Left ventricle myocardium inferior (tissue), 1 donor: ENCODE measurements around the gene GPR142. TPM values are rescaled to one million over a fixed set of nuclear protein-coding genes. Genes with fewer than 3 reads are reported as not detected.

Source experiments
- DNase-seq: peaks from one replicate; pipeline ENCODE4 v3.0.0-alpha.2; 2020
- H3K27ac ChIP-seq: fragments of 200-600 bp; replicated peaks from 2 replicates; pipeline ENCODE4 v1.8.0; 2021
- H3K27me3 ChIP-seq: fragments of 200-600 bp; 2 replicates; pipeline ENCODE4 v1.8.0; 2021; ENCODE audit warnings: low read depth
- H3K36me3 ChIP-seq: fragments of 200-600 bp; 2 replicates; pipeline ENCODE4 v1.8.0; 2021
- H3K4me1 ChIP-seq: fragments of 200-600 bp; 2 replicates; pipeline ENCODE4 v1.8.0; 2021
- H3K4me3 ChIP-seq: fragments of 200-600 bp; 2 replicates; pipeline ENCODE4 v1.8.0; 2021; ENCODE audit warnings: mild to moderate bottlenecking, moderate library complexity
- H3K9me3 ChIP-seq: fragments of 200-600 bp; replicated peaks from 2 replicates; pipeline ENCODE4 v1.8.0; 2021
- intact Hi-C: fragments of 100-400 bp; cut with micrococcal nuclease; formaldehyde crosslinking; loops from one replicate; pipeline ENCODE4 v1.11.0; 2022
- total RNA-seq: library from RNA; stranded (reverse); fragmentation: NEBNext Ultra II Directional; extraction: Animal tissue kit (Norgen Biotek cat#: 25700); gene quantifications from one replicate; pipeline ENCODE4 v1.2.1, GENCODE V29; 2021
- TF ChIP-seq, protein P1 (sequence below): fragments of 200-600 bp; IDR thresholded peaks from 2 replicates; pipeline ENCODE4 v1.8.0; 2021; ENCODE audit warnings: antibody characterized with exemption, mild to moderate bottlenecking, borderline replicate concordance
- donor health status: DM: no; HTN: yes; CAD: no; lungs with severe emphysema.

GPR142 gene
- total RNA-seq, 1 donor from 2014 or later: not detected

DNA sequence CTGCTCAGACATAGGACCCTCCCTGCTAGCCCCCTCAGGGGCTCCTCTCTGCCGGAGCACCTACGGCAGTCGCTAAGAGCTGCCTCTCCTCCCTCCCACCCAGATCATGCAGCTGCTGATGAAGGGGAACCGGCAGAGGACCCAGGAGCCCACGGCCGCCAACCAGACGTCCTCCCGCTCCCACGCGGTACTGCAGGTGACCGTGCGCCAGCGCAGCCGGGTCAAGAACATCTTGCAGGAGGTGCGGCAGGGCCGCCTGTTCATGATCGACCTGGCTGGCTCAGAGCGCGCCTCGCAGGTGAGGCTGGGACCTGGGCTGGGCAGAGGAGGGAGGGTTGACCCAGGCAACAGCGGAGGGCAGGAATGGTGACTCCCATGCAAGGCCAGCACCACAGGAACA lies 22.6 kb upstream of the GPR142 start:
- TF ChIP-seq, protein P1, sequence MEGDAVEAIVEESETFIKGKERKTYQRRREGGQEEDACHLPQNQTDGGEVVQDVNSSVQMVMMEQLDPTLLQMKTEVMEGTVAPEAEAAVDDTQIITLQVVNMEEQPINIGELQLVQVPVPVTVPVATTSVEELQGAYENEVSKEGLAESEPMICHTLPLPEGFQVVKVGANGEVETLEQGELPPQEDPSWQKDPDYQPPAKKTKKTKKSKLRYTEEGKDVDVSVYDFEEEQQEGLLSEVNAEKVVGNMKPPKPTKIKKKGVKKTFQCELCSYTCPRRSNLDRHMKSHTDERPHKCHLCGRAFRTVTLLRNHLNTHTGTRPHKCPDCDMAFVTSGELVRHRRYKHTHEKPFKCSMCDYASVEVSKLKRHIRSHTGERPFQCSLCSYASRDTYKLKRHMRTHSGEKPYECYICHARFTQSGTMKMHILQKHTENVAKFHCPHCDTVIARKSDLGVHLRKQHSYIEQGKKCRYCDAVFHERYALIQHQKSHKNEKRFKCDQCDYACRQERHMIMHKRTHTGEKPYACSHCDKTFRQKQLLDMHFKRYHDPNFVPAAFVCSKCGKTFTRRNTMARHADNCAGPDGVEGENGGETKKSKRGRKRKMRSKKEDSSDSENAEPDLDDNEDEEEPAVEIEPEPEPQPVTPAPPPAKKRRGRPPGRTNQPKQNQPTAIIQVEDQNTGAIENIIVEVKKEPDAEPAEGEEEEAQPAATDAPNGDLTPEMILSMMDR: no peak
- Histone ChIP-seq H3K4me3 (no peak overlapping the region), H3K4me1 (no peaks in the 10 kb centered on the region), H3K9me3 (no peaks in the 10 kb centered on the region), H3K27me3 (peaks cover 51% of the 10 kb centered on the region), H3K27ac (no peak overlapping the region), H3K36me3 (no peaks in the 10 kb centered on the region)
- intact Hi-C loops: no loop called here
- DNase-seq: no peak

DNA sequence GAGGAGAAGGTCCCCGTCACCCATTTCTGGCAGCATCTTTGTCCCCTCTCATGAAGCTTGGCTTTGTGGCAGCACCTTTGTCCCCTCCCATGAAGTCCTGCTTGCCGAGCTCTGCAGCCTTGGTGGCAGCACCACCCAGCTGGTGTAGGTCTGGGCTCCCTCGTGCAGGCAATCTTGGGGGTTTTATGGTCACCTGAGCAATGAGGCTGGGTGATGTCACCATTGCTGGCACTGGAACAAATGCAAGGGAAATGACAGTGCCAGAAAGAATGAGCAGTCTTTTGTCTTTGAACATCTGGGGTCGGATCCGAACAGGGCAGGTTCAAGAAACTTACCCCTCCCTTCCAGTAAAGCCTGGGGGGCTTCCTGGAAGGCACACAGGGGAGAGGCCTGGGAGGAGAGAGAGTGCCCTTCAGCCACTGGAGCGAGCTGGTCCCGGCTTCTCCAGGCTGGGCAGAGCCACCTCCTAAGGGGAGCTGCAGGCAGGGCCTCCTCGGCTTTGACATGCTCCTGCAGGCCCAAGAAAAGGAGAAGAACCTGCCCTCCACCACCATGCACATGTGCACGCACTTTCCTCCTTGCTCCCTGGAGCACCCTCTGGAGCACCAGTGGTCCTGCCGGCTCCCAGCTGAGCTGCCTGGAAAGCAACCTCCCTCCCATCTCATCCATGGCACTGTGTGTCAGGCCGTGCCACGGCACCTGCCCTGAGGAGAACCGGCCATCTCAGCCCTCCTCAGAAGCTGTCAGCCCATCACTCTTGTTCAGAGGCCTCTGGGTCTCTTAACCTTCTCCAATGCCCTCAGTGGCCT lies 21.7 kb upstream of the GPR142 start:
- H3K27me3 ChIP-seq: peaks cover 60% of the 10 kb centered on the region
- no peak overlapping the region for H3K27ac ChIP-seq

DNA sequence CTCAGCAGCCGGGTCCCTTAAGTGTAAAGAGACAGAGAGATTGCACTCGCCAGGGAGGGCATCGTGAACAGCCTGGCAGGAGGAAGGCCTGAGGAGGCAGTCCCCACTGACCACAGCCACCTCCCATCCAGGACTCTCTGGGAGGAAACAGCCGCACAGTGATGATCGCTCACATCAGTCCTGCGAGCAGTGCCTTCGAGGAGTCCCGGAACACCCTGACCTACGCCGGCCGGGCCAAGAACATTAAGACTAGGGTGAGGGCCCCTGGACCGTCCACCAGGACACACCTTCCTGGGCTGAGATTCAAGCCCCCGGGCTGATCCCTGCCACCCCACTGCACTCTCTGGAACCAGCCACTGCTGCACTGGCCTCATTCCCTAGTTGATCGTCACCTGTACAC lies 19.7 kb upstream of the GPR142 start:
- no peaks in the 10 kb centered on the region for H3K36me3 ChIP-seq
- no peak overlapping the region for H3K27ac ChIP-seq
- TF ChIP-seq, protein P1: no peak
- intact Hi-C loops: no loop called here
- H3K4me1 ChIP-seq: peaks cover 6% of the 10 kb centered on the region
- no peak for DNase-seq
- no peaks in the 10 kb centered on the region for H3K9me3 ChIP-seq
- peaks cover 68% of the 10 kb centered on the region for H3K27me3 ChIP-seq
- H3K4me3 ChIP-seq: no peak overlapping the region

More for the DNA sequence above, 21.7 kb upstream of the GPR142 start:
- TF ChIP-seq, protein P1: no peak
- intact Hi-C loops: no loop called here
- Histone ChIP-seq H3K9me3 (no peaks in the 10 kb centered on the region), H3K4me1 (no peaks in the 10 kb centered on the region), H3K36me3 (no peaks in the 10 kb centered on the region), H3K4me3 (no peak overlapping the region)
- DNase-seq: no peak

DNA sequence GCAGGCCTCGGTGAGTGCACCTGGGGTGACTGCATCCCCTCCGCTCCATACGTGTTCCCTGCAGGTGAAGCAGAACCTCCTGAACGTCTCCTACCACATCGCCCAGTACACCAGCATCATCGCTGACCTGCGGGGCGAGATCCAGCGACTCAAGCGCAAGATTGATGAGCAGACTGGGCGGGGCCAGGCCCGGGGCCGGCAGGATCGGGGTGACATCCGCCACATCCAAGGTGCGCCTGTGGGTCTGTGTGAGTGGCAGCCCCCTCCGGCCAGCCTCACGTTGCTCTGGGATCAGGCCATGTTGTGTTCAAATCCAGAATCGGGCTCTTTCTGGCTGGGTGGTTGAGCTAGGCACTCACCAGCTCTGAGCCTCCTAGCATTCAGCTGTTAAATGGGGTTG lies 18.2 kb upstream of the GPR142 start:
- TF ChIP-seq, protein P1: no peak
- intact Hi-C loops: no loop called here
- H3K27me3 ChIP-seq: peaks cover 69% of the 10 kb centered on the region

DNA sequence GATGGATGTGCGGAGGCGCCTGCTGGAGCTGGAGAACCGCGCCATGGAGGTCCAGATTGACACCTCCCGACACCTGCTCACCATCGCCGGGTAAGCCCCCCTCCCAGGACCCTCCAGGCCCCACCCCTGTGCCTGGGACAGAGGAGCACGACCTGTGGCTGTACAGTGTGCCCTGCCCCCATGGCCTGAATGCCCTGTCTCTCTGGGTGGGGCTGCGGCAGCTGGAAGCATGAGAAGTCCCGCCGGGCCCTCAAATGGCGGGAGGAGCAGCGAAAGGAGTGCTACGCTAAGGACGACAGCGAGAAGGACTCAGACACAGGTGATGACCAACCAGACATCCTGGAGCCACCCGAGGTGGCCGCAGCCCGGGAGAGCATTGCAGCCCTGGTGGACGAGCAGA lies 16.8 kb upstream of the GPR142 start:
- DNase-seq: no peak
- Histone ChIP-seq H3K36me3 (no peaks in the 10 kb centered on the region), H3K4me3 (no peak overlapping the region), H3K9me3 (no peaks in the 10 kb centered on the region), H3K4me1 (peaks cover 6% of the 10 kb centered on the region), H3K27ac (no peak overlapping the region), H3K27me3 (peaks cover 76% of the 10 kb centered on the region)
- intact Hi-C loops: loop anchor here (10.0 kb wide), 1 partner anchor 46 kb away; no protein-coding TSS in a partner anchor
- TF ChIP-seq, protein P1: no peak

More for the DNA sequence above, 18.2 kb upstream of the GPR142 start:
- H3K36me3 ChIP-seq: no peaks in the 10 kb centered on the region
- no peak overlapping the region for H3K4me3 ChIP-seq
- no peak for DNase-seq
- peaks cover 6% of the 10 kb centered on the region for H3K4me1 ChIP-seq
- H3K27ac ChIP-seq: no peak overlapping the region
- H3K9me3 ChIP-seq: no peaks in the 10 kb centered on the region
